Tracheal epithelial cell (primary cell): ENCODE results near the gene DIPK1B. TPM values are rescaled to one million over a fixed set of nuclear protein-coding genes. Genes with fewer than 3 reads are reported as not detected.

Experiments used
- total RNA-seq: library from RNA; depleted of rRNA; stranded (reverse); fragments of >200 nt; gene quantifications from 2 replicates; pipeline ENCODE4 v1.2.1, GENCODE V29; 2014

The DIPK1B gene
- 0.43 and 5.3 TPM in 2 replicates for total RNA-seq

GRCh38 chr9:136711751-136712689 is at the start of gene DIPK1B:
TSS of gene DIPK1B (plus strand) at chr9:136712572. CDS start at chr9:136712666, 94 bp downstream.

DNA sequence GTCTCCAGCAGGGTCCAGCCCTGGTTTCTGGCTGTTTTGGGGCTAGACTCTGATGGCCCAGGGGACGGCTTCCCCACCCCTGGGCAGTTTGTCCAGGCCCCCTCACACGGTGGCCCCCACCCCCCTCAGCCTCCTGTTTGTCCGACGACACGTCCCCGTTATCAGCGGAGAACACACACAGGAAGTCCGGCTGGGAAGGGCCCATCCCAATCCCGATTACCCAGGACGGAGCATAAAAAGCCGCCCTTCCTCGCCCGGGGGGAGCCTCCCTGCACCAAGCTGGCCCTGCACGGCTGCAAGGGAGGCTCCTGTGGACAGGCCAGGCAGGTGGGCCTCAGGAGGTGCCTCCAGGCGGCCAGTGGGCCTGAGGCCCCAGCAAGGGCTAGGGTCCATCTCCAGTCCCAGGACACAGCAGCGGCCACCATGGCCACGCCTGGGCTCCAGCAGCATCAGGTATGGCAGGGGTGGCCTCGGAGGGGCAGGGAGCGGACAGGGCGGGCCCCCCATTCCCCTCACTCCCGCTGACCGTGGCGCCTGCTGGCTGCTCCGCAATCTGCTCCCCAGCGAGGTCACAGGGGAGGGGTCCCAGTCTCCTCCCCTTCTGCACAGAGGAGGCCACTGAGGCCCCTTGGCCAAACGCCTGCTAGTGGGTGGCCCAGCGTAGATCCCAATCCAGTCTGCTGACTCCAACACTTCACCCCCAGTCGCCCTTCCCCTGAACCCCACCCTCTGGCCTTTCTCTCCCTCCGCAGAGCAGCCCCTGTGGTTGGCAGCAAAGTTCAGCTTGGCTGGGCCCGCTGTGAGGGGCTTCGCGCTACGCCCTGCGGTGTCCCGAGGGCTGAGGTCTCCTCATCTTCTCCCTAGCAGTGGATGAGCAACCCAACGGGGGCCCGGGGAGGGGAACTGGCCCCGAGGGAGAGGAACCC is 49.5 kb upstream of the DIPK1B start, which contains the start of gene EGFL7:
TSS of gene EGFL7 (plus strand) at position 261 of the 926 bp plus-strand sequence. CDS start 5,367 bp downstream, outside the sequence.

DNA sequence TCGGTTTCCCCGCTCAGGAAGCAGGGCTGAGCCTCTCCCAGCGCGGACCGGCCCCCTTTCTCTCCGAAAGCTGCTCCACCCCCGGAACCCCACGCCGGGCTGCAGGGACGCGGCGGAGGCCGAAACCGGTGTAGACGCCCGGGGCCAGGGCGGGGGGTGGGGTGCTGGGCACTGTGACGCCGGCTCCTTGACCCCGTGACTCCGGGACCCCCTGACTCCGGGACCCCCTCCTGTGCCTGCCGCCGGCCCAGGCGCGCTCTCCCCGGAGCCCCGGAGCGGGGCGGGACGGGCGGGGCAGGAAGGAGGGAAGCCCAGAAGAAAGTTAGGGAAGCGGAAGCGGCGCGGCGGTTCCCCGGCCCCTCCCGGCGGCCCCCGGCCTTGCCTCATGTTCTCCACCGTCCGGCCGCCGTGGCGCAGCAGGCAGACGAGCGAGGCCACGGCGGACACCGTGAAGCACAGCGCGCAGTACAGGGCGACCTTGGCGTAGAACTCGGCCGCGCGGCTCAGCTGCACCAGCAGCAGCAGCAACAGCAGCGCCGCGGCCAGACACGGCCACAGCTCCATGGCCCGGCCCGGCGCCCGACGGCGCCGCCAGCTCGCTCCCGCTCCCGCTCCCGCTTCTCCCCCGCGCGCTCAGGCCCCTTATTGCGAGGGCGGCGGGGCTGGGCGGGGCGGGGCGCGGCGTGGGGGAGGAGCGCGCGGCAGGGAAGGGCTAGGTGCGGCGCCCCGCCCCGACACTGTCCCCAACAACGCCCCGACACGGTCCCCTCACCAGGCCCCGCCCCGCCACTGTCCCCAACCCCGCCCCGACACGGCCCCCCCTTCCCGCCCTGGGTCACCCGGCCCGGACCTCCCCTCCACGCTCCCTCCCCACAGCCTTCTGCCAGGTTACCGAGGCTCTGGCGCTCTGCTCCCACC is 25.3 kb upstream of the DIPK1B start, which contains the start of gene AGPAT2:
TSS of gene AGPAT2 (minus strand) at position 664 of the 918 bp plus-strand sequence. CDS start at position 564, 100 bp downstream.

DNA sequence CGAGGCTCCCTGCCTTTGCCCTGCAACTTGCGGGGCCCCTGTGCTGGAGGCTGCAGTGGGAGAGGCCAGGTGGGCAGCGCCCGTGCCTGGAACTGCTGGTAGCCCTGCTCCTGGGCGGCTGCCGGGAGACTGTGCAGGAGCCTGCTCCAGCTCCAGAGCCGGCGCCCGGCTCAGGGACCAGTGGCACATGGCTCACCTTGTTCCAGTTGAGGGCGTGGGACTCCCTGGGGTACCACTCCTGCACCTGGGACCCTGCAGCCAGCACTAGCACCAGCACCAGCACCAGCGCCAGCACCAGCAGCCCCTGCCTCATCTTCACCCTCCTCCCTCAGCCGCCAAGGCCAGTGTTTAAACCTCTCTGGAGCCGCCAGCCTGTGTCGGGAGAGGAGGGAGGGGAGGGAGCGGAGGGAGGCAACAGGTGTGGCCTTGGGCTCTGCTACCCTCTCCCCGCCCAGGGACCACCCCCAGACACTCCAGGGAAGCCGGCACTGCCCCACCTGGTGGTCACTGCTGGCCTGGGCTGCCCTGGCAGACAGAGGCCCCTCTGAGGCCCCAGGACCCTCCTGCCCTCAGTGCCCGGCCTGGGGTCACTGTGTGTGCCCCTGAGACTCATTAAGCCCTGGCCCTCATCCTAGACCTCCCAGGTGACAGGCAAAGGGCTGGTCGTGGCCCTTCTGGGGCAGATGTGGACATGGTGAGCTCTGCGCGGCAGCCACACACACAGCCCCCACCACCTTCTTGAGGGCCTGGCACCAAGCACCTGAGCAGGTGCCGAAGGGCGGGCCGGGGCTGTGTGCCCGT is 30.4 kb downstream of the DIPK1B start, which contains the start of gene LCN10:
TSS of gene LCN10 (minus strand) at position 350 of the 801 bp plus-strand sequence. CDS start at position 313, 37 bp downstream.

DNA sequence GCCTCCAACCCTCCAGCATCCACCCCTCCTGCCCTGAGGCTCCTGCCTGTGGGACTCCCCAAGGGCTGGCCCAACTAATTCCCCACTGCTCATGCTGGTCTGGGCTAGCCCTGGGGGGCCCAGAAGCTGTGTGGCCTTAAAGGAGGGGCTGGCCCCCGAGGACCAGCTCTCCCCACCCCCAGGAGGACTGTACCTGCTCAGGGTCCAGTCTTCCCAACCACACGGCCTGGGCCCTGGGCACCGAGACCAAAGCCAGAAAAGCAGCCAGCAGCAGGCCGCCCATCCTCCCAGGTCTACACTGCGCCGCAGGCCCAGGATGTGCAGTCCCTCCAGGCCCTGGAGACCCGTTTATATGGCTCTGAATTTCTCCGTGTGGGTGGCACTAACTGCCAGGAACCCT is 35.8 kb downstream of the DIPK1B start, which contains the start of gene LCN6:
TSS of gene LCN6 (minus strand) at position 325 of the 400 bp plus-strand sequence. CDS start at position 283, 42 bp downstream.

DNA sequence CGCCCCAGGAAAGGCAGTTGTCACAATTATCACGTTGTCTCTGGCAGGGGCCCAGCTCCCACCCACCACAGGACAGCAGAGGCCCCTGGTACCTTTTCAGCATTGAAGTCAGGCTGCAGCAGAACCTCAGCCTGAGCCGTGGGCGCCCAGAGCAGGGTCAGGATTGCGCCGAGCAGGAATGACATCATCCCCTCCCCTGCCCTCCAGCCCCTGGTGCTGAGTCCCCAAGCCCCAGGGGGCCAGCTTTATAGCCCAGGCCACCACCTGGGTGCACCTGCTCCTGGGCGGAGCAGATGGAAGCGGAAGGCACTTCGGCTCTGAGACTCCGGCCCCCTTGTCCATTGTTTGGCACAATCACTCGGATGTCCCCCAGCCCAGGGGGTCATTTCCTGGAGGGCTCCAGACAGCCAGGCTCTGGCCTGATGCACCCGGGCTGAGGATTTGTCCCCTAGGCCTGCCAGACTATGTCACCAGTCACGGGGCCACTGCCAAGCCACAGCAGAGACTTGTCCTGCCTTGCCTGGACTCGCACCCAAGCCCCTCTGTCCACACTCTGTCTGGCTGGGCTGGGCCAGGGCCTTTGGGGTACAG is 52.0 kb downstream of the DIPK1B start, which contains the start of gene LCN15:
TSS of gene LCN15 (minus strand) at position 218 of the 591 bp plus-strand sequence. CDS start at position 188, 30 bp downstream.

Other genes starting within 250 kb of the DIPK1B start
- 21.3 and 22.4 TPM in 2 replicates for gene SEC16A, start 229.5 kb upstream of the DIPK1B start, total RNA-seq
- gene NOTCH1, start 166.5 kb upstream of the DIPK1B start, total RNA-seq, result 123 and 222 TPM in 2 replicates
- 13.2 and 23.9 TPM in 2 replicates for gene EGFL7, start 49.7 kb upstream of the DIPK1B start, total RNA-seq
- gene AGPAT2, start 25.1 kb upstream of the DIPK1B start, total RNA-seq, result 54.1 and 69.6 TPM in 2 replicates
- gene LCN10, start 30.4 kb downstream of the DIPK1B start, total RNA-seq, result under 0.01 TPM in 1 of 2 replicates, not detected in the other
- gene LCN6, start 36.0 kb downstream of the DIPK1B start, total RNA-seq, result not detected in 2 replicates
- gene LCN8, start 45.7 kb downstream of the DIPK1B start, total RNA-seq, result not detected in 2 replicates
- under 0.01 TPM in 1 of 2 replicates, not detected in the other for gene LCN15, start 51.9 kb downstream of the DIPK1B start, total RNA-seq
- 145 and 153 TPM in 2 replicates for gene TMEM141, start 78.8 kb downstream of the DIPK1B start, total RNA-seq
- gene CCDC183, start 83.8 kb downstream of the DIPK1B start, total RNA-seq, result 0.43 TPM in 1 of 2 replicates, not detected in the other
- 46.5 and 65.9 TPM in 2 replicates for gene RABL6, start 95.4 kb downstream of the DIPK1B start, total RNA-seq
- gene AJM1, start 129.9 kb downstream of the DIPK1B start, total RNA-seq, result 1.1 and 1.7 TPM in 2 replicates
- gene PHPT1, start 136.8 kb downstream of the DIPK1B start, total RNA-seq, result 64.6 and 90.8 TPM in 2 replicates
- 1.1 and 1.9 TPM in 2 replicates for gene MAMDC4, start 139.8 kb downstream of the DIPK1B start, total RNA-seq
- gene EDF1, start 153.7 kb downstream of the DIPK1B start, total RNA-seq, result 188 and 239 TPM in 2 replicates
- 10.4 and 14.5 TPM in 2 replicates for gene TRAF2, start 173.9 kb downstream of the DIPK1B start, total RNA-seq
- 168 and 235 TPM in 2 replicates for gene FBXW5, start 232.2 kb downstream of the DIPK1B start, total RNA-seq
- not detected in 2 replicates for gene C8G, start 232.7 kb downstream of the DIPK1B start, total RNA-seq
- 1.2 TPM in 1 of 2 replicates, not detected in the other for gene LCN12, start 239.7 kb downstream of the DIPK1B start, total RNA-seq